Measurements from ENCODE around the gene SHANK1. TPM values are rescaled to one million over a fixed set of nuclear protein-coding genes. Genes with fewer than 3 reads are reported as not detected.

Gene SHANK1
- total and polyA plus RNA-seq, 11 donors: 0.03 to 2.1 (median 0.44) TPM; not detected in 1

DNA sequence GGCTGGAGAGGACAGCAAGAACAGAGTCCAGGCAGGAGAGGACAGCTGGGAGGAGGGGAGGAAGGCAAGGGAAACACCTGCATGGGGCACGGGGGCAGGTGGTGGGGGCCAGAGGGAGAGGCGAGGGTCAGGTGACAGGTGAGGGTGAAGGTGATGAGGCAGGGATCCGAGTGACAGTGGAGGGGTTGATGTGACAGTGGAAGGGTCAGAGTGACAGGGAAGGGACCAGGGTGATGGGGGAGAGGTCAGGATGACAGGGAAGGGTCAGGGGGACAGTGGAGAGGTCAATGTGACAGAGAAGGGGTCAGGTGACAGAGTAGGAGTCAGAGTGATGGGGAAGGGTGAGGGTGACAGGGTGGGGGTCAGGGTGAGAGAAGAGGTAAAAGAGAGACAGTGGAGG is 41.3 kb downstream of the SHANK1 start:
- intact Hi-C loops (cut with DNase I): loop anchor here in 1 of 10 donors (10.0 kb wide), 1 partner anchor 106 kb away; no protein-coding TSS in a partner anchor
- no peak overlapping the region for H3K4me3 ChIP-seq
- H3K4me1 ChIP-seq: peaks cover 0 to 3% (median 0%) of the 10 kb centered on the region in 12 donors
- peaks cover 0 to 58% (median 8%) of the 10 kb centered on the region in 9 donors for H3K27me3 ChIP-seq
- H3K27ac ChIP-seq: no peak overlapping the region
- no peak for ATAC-seq
- no peak for DNase-seq
- peaks cover 0 to 7% (median 0%) of the 10 kb centered on the region in 12 donors for H3K9me3 ChIP-seq
- H3K36me3 ChIP-seq: no peaks in the 10 kb centered on the region
- WGBS, 4 donors: 36 to 56% (median 52%) methylated on average over 3 of the region's 3 CpGs
- TF ChIP-seq, protein P1, sequence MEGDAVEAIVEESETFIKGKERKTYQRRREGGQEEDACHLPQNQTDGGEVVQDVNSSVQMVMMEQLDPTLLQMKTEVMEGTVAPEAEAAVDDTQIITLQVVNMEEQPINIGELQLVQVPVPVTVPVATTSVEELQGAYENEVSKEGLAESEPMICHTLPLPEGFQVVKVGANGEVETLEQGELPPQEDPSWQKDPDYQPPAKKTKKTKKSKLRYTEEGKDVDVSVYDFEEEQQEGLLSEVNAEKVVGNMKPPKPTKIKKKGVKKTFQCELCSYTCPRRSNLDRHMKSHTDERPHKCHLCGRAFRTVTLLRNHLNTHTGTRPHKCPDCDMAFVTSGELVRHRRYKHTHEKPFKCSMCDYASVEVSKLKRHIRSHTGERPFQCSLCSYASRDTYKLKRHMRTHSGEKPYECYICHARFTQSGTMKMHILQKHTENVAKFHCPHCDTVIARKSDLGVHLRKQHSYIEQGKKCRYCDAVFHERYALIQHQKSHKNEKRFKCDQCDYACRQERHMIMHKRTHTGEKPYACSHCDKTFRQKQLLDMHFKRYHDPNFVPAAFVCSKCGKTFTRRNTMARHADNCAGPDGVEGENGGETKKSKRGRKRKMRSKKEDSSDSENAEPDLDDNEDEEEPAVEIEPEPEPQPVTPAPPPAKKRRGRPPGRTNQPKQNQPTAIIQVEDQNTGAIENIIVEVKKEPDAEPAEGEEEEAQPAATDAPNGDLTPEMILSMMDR (IDR thresholded peaks at IDR 0.05): no peak
- no peak for TF ChIP-seq POLR2A (IDR thresholded peaks at IDR 0.05)

DNA sequence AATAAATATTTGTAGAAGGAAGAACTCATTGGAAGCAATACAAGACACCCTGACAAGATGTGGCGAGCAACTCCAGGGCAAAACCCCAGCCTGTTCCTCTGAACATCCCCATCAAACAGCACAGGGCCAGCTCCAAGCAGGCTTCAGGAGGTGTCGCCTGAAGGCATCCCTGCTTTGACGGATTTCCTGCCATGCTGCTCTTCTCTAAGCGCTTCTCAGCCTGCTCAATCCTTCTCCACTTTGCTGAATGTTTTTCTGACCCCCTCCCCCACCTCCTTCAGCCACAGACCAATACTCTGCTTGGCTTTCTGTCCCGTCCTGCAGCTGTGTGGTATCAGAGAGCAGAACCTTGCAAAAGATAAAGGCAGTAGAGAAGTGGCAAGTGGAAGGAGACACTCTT is 42.0 kb downstream of the SHANK1 start:
- WGBS, 4 donors: 30 to 42% (median 37%) methylated on average over 5 of the region's 5 CpGs

DNA sequence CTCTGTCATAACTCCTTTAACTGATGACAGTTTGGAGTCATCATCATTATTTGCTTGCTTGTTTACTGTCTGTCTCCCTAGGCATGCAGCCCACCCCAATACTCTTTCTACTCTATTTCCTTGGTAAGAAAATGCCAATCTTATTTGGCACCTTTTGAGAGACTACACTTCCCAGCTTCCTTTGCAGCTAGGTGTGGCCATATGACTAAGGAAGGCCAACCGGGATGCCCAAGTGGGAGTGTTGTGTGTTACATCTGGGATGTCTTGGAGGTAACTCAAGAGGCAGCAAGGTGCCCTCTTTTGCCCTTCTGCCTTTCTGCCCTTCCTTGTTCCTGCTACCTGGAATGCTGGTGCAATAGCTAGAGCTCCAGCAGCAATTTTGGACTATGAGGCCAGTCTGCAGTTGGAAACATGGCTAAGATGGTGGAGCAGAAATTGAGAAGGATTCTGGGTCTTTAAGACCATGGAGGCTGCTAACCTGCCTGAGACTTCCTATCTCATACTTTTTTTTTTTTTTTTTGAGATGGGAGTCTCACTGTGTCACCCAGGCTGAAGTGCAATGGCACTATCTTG is 42.9 kb downstream of the SHANK1 start:
- ATAC-seq (no peak), DNase-seq (no peak)
- H3K27ac ChIP-seq: no peak overlapping the region
- no peak for TF ChIP-seq POLR2A (IDR thresholded peaks at IDR 0.05)
- TF ChIP-seq, protein P1 (IDR thresholded peaks at IDR 0.05): no peak
- intact Hi-C loops (cut with DNase I): loop anchor here in 1 of 10 donors (10.0 kb wide), 1 partner anchor 108 kb away; no protein-coding TSS in a partner anchor
- WGBS, 4 donors: 61 to 91% (median 70%) methylated on average over 1 of the region's 1 CpG
- no peaks in the 10 kb centered on the region for H3K36me3 ChIP-seq
- H3K4me3 ChIP-seq: no peak overlapping the region
- H3K9me3 ChIP-seq: peaks cover 0 to 7% (median 0%) of the 10 kb centered on the region in 12 donors
- H3K4me1 ChIP-seq: peaks cover 0 to 3% (median 0%) of the 10 kb centered on the region in 12 donors
- peaks cover 0 to 67% (median 13%) of the 10 kb centered on the region in 9 donors for H3K27me3 ChIP-seq

More for the DNA sequence above, 42.0 kb downstream of the SHANK1 start:
- Histone ChIP-seq H3K4me3 (no peak overlapping the region), H3K27ac (no peak overlapping the region), H3K9me3 (peaks cover 0 to 7% (median 0%) of the 10 kb centered on the region in 12 donors), H3K36me3 (no peaks in the 10 kb centered on the region), H3K27me3 (peaks cover 0 to 65% (median 13%) of the 10 kb centered on the region in 9 donors), H3K4me1 (peaks cover 0 to 3% (median 0%) of the 10 kb centered on the region in 12 donors)
- intact Hi-C loops (cut with DNase I): loop anchor here in 1 of 10 donors (10.0 kb wide), 1 partner anchor 107 kb away; no protein-coding TSS in a partner anchor
- TF ChIP-seq POLR2A (IDR thresholded peaks at IDR 0.05): no peak
- TF ChIP-seq, protein P1 (IDR thresholded peaks at IDR 0.05): no peak
- ATAC-seq (no peak), DNase-seq (no peak)

DNA sequence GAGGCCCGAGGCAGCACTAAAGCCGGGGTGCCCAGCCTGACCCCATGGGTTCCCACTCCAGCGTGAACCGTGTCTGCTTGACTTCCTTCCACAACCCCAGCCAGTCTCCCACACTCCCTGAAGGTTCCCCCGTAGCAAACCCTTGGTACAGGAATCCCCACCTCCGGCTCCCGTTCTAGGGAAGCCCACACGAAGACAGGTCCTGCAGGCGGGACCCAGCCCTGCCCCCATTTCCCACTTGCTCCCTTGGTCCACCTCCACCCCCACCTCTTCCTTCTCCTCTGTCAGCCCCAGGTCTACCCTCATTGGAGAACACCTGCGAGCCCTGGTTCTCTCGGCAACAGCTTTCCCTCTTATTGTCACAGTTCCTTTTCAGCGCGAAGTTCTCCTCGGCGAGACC is 46.5 kb downstream of the SHANK1 start:
- intact Hi-C loops (cut with DNase I): loop anchor here in 1 of 10 donors (10.0 kb wide), 1 partner anchor 112 kb away; no protein-coding TSS in a partner anchor
- peak in 1 of 5 donors; percentile 31 for DNase-seq
- no peak overlapping the region for H3K27ac ChIP-seq
- TF ChIP-seq POLR2A (IDR thresholded peaks at IDR 0.05): no peak
- TF ChIP-seq, protein P1 (IDR thresholded peaks at IDR 0.05): no peak
- H3K9me3 ChIP-seq: peaks cover 0 to 7% (median 0%) of the 10 kb centered on the region in 12 donors
- peaks cover 10 to 79% (median 28%) of the 10 kb centered on the region in 9 donors for H3K27me3 ChIP-seq
- H3K4me1 ChIP-seq: peaks cover 0 to 5% (median 0%) of the 10 kb centered on the region in 12 donors
- ATAC-seq: no peak
- no peaks in the 10 kb centered on the region for H3K36me3 ChIP-seq
- no peak overlapping the region for H3K4me3 ChIP-seq
- 26 to 34% (median 28%) methylated on average over 15 of the region's 15 CpGs for WGBS, 4 donors

Measured in heart left ventricle (tissue), 16 donors.